AG04450 (cell line): ENCODE measurements around the gene CCDC73. TPM values are rescaled to one million over a fixed set of nuclear protein-coding genes. Genes with fewer than 3 reads are reported as not detected.
"Not testable (repeated sequence)": the region's sequence is repeated elsewhere in the genome, so short reads cannot be mapped to it uniquely, and the experiment has no call there.

Source experiments
- CTCF ChIA-PET: fragments of 300-600, 350-600 bp; formaldehyde crosslinking; extraction: SDS; loops from one replicate; lab custom pipeline; 2022; ENCODE audit warnings: antibody characterized with exemption, inconsistent platforms; lab: Charles Lee
- POLR2A ChIA-PET: fragments of 350-600 bp; formaldehyde crosslinking; extraction: SDS; loops from one replicate; lab custom pipeline; 2021; ENCODE audit warnings: antibody characterized with exemption, inconsistent platforms; lab: Yijun Ruan, JAX
- DNase-seq: peaks from one replicate; pipeline ENCODE4 v3.0.0-alpha.2; 2011; ENCODE audit warnings: low read depth, low spot score
- H3K27ac ChIP-seq: one replicate; pipeline ENCODE4 v1.5.1; 2012; ENCODE audit warnings: low read depth, low read length, control low read depth
- H3K27me3 ChIP-seq: one replicate; pipeline ENCODE4 v1.6.0; 2012; ENCODE audit warnings: low read length; ENCODE audit not compliant: control insufficient read depth, insufficient read depth
- H3K4me3 ChIP-seq: 2 replicates; pipeline ENCODE4 v1.5.1; 2011; ENCODE audit warnings: mild to moderate bottlenecking, low read depth, low read length, control low read depth
- H3K9me3 ChIP-seq: 2 replicates; pipeline ENCODE4 v1.5.1; 2012; ENCODE audit warnings: low read length; ENCODE audit not compliant: control insufficient read depth, insufficient read depth
- CTCF ChIP-seq: IDR thresholded peaks from 2 replicates; pipeline ENCODE4 v1.5.1; 2011; ENCODE audit warnings: low read depth, low read length, control low read depth, inconsistent platforms
- polyA plus RNA-seq: library from polyadenylated mRNA; depleted of rRNA; stranded (reverse); fragments of >200 nt; gene quantifications from 2 replicates; pipeline ENCODE4 v1.2.3, GENCODE V29; 2011

CCDC73 gene
- polyA plus RNA-seq, 1 experiment: not detected

- no peaks in the 10 kb centered on the region; the same call in none of the 2 replicates for H3K9me3 ChIP-seq
- CTCF ChIA-PET: no interaction called here
- POLR2A ChIA-PET: no interaction called here
- H3K27me3 ChIP-seq: no peaks in the 10 kb centered on the region
- DNase-seq: no peak
- H3K27ac ChIP-seq: no peak overlapping the region
- TF ChIP-seq CTCF: no peak
- no peak overlapping the region for H3K4me3 ChIP-seq
These were observed 188.2 kb downstream of the CCDC73 start for GRCh38 chr11:32606220-32606619.

GRCh38 chr11:32602657-32603415, 191.6 kb downstream of the CCDC73 start:
- no peak for DNase-seq
- no peak for TF ChIP-seq CTCF
- POLR2A ChIA-PET: no interaction called here
- no peak overlapping the region for H3K27ac ChIP-seq
- H3K9me3 ChIP-seq: no peaks in the 10 kb centered on the region; the same call in 1 of the 2 replicates
- CTCF ChIA-PET: no interaction called here
- H3K27me3 ChIP-seq: no peaks in the 10 kb centered on the region
- H3K4me3 ChIP-seq: no peak overlapping the region

GRCh38 chr11:32597921-32598320, 196.5 kb downstream of the CCDC73 start:
- no peak overlapping the region for H3K4me3 ChIP-seq
- no peaks in the 10 kb centered on the region for H3K9me3 ChIP-seq
- CTCF ChIA-PET: interaction anchor here (0.6 kb wide), 1 partner anchor 1332 kb away, joined by 3 read pairs; no protein-coding TSS in a partner anchor
- DNase-seq: no peak
- H3K27me3 ChIP-seq: no peaks in the 10 kb centered on the region
- POLR2A ChIA-PET: no interaction called here
- TF ChIP-seq CTCF: no peak
- H3K27ac ChIP-seq: no peak overlapping the region

GRCh38 chr11:32596114-32596513, 198.3 kb downstream of the CCDC73 start:
- H3K27ac ChIP-seq, DNase-seq, CTCF ChIA-PET, POLR2A ChIA-PET, H3K4me3 ChIP-seq, H3K9me3 ChIP-seq, H3K27me3 ChIP-seq: not testable (repeated sequence)

GRCh38 chr11:32594272-32594671, 200.2 kb downstream of the CCDC73 start:
- Histone ChIP-seq H3K27ac (no peak overlapping the region), H3K9me3 (no peaks in the 10 kb centered on the region), H3K4me3 (no peak overlapping the region), H3K27me3 (no peaks in the 10 kb centered on the region)
- POLR2A ChIA-PET: no interaction called here
- CTCF ChIA-PET: interaction anchor here (0.7 kb wide), 1 partner anchor 271 kb away, joined by 3 read pairs; no protein-coding TSS in a partner anchor
- no peak for TF ChIP-seq CTCF
- DNase-seq: no peak
